GM23338 (cell line): Measurements from ENCODE around the gene POLDIP3. TPM values are rescaled to one million over a fixed set of nuclear protein-coding genes. Genes with fewer than 3 reads are reported as not detected.

Experiments
- ATAC-seq: fragments of 200-7000 bp; cut with Tn5 transposase; 3 replicates; pipeline ENCODE4 v1.9.1; 2020
- DNase-seq: peaks from one replicate; pipeline ENCODE4 v3.0.0-alpha.2; 2015; ENCODE audit warnings: low spot score
- H2AFZ ChIP-seq: fragments of 200-600 bp; sonication (generic); 2 replicates; pipeline ENCODE4 v1.8.0; 2016; ENCODE audit warnings: antibody characterized with exemption, mild to moderate bottlenecking, moderate library complexity
- H3F3A ChIP-seq: fragments of 200-600 bp; sonication (generic); replicated peaks from 2 replicates; pipeline ENCODE4 v1.8.0; 2017; ENCODE audit warnings: antibody characterized with exemption, mixed run types, low read depth
- H3K27ac ChIP-seq: fragments of 200-600 bp; sonication (generic); 2 replicates; pipeline ENCODE4 v1.6.1; 2016; ENCODE audit warnings: low read depth
- H3K27me3 ChIP-seq: fragments of 200-600 bp; sonication (generic); 2 replicates; pipeline ENCODE4 v1.8.0; 2016; ENCODE audit warnings: mild to moderate bottlenecking, mixed run types, moderate library complexity; ENCODE audit not compliant: insufficient read depth
- H3K36me3 ChIP-seq: fragments of 200-600 bp; sonication (generic); 2 replicates; pipeline ENCODE4 v1.8.0; 2016; ENCODE audit warnings: mild to moderate bottlenecking; ENCODE audit not compliant: insufficient read depth
- H3K4me1 ChIP-seq: fragments of 200-600 bp; sonication (generic); 2 replicates; pipeline ENCODE4 v1.8.0; 2016; ENCODE audit warnings: mild to moderate bottlenecking, moderate library complexity; ENCODE audit not compliant: insufficient read depth
- H3K4me2 ChIP-seq: fragments of 200-600 bp; sonication (generic); 2 replicates; pipeline ENCODE4 v1.7.1; 2017; ENCODE audit warnings: mixed run types
- H3K4me3 ChIP-seq: fragments of 200-600 bp; sonication (generic); 2 replicates; pipeline ENCODE4 v1.6.1; 2016; ENCODE audit warnings: mixed run types
- H3K79me2 ChIP-seq: fragments of 200-600 bp; sonication (generic); replicated peaks from 2 replicates; pipeline ENCODE4 v1.8.0; 2017; ENCODE audit warnings: mild to moderate bottlenecking; ENCODE audit not compliant: insufficient read depth
- H3K9me2 ChIP-seq: fragments of 200-600 bp; sonication (generic); 2 replicates; pipeline ENCODE4 v1.8.0; 2017; ENCODE audit not compliant: insufficient read depth
- H4K20me1 ChIP-seq: fragments of 200-600 bp; sonication (generic); replicated peaks from 2 replicates; pipeline ENCODE4 v1.8.0; 2017; ENCODE audit warnings: mild to moderate bottlenecking; ENCODE audit not compliant: insufficient read depth
- H3K27ac Mint-ChIP-seq: 2 replicates; pipeline ENCODE4 v1.8.0; 2020; ENCODE audit warnings: inconsistent platforms, mild to moderate bottlenecking, moderate library complexity, mixed read lengths
- H3K27me3 Mint-ChIP-seq: 3 replicates; pipeline ENCODE4 v1.8.0; 2022; ENCODE audit warnings: low read depth, mild to moderate bottlenecking, moderate library complexity, mixed read lengths, inconsistent platforms; ENCODE audit not compliant: insufficient read depth, poor library complexity
- H3K36me3 Mint-ChIP-seq: 3 replicates; pipeline ENCODE4 v1.8.0; 2021; ENCODE audit warnings: low read depth, mild to moderate bottlenecking, inconsistent platforms, moderate library complexity, mixed read lengths
- H3K4me1 Mint-ChIP-seq: 3 replicates; pipeline ENCODE4 v1.8.0; 2020; ENCODE audit warnings: mild to moderate bottlenecking, inconsistent platforms, mixed read lengths
- H3K4me3 Mint-ChIP-seq: 3 replicates; pipeline ENCODE4 v1.8.0; 2021; ENCODE audit warnings: moderate library complexity, mild to moderate bottlenecking, inconsistent platforms, mixed read lengths
- H3K9me3 Mint-ChIP-seq: 3 replicates; pipeline ENCODE4 v1.8.0; 2020; ENCODE audit warnings: moderate library complexity, mild to moderate bottlenecking, inconsistent platforms, mixed read lengths
- CREB1 ChIP-seq: fragments of 250-450 bp; sonication (Bioruptor Pico); IDR thresholded peaks from 2 replicates; pipeline ENCODE4 v1.5.0; 2020; ENCODE audit warnings: low read depth, mild to moderate bottlenecking, moderate library complexity
- ETS1 ChIP-seq: IDR thresholded peaks from 2 replicates; pipeline ENCODE4 v1.6.1; 2016; ENCODE audit warnings: antibody characterized with exemption
- EZH2 ChIP-seq: fragments of 200-600 bp; sonication (generic); IDR thresholded peaks from one replicate; pipeline ENCODE4 v1.8.0; 2017; ENCODE audit warnings: antibody characterized with exemption, mild to moderate bottlenecking, low read depth; ENCODE audit not compliant: unreplicated experiment
- EZH2phosphoT487 ChIP-seq: fragments of 200-600 bp; sonication (generic); IDR thresholded peaks from one replicate; pipeline ENCODE4 v1.8.1; 2018; ENCODE audit warnings: antibody characterized with exemption; ENCODE audit not compliant: unreplicated experiment
- JUNB ChIP-seq: IDR thresholded peaks from one replicate; pipeline ENCODE4 v1.6.1; 2016; ENCODE audit warnings: antibody characterized with exemption; ENCODE audit not compliant: unreplicated experiment
- NANOG ChIP-seq: IDR thresholded peaks from 2 replicates; pipeline ENCODE4 v1.6.1; 2016; ENCODE audit warnings: antibody characterized with exemption, borderline replicate concordance
- POLR2AphosphoS5 ChIP-seq: IDR thresholded peaks from 2 replicates; pipeline ENCODE4 v1.6.1; 2016; ENCODE audit warnings: antibody characterized with exemption, low read depth
- REST ChIP-seq: IDR thresholded peaks from one replicate; pipeline ENCODE4 v1.6.1; 2018; ENCODE audit warnings: antibody characterized with exemption; ENCODE audit not compliant: unreplicated experiment
- STAT1 ChIP-seq: IDR thresholded peaks from one replicate; pipeline ENCODE4 v1.6.1; 2016; ENCODE audit warnings: antibody characterized with exemption; ENCODE audit not compliant: unreplicated experiment
- ZNF114 ChIP-seq: fragments of 250-450 bp; sonication (Bioruptor Pico); IDR thresholded peaks from 2 replicates; pipeline ENCODE4 v1.5.0; 2020; ENCODE audit warnings: mild to moderate bottlenecking, moderate library complexity
- ZNF331 ChIP-seq: fragments of 250-450 bp; sonication (Bioruptor Pico); IDR thresholded peaks from 2 replicates; pipeline ENCODE4 v1.5.0; 2020; ENCODE audit warnings: low read depth, mild to moderate bottlenecking, moderate library complexity
- polyA plus RNA-seq: library from polyadenylated mRNA; unstranded; fragments of >200 nt; fragmentation: Nextera tagmentation; extraction: Ambion mirVana; gene quantifications from 2 replicates; pipeline ENCODE4 v1.2.1, GENCODE V29; 2016
- total RNA-seq: library from RNA; depleted of rRNA; stranded (reverse); fragments of >200 nt; shearing (Covaris generic); gene quantifications from 2 replicates; pipeline ENCODE4 v1.2.3, GENCODE V29; 2014
- TF ChIP-seq, protein P1 (sequence below): fragments of 250-450 bp; sonication (Bioruptor Pico); IDR thresholded peaks from 2 replicates; pipeline ENCODE4 v1.5.0; 2020; ENCODE audit warnings: mild to moderate bottlenecking, moderate library complexity
- TF ChIP-seq, protein P2 (sequence below), 2 experiments: fragments of 200-600 bp in 1 of 2; sonication (generic) in 1 of 2; conservative IDR thresholded peaks; 2 replicates each; pipeline versions ENCODE4 v1.5.1 to v1.6.1; 2016 to 2017; ENCODE audit warnings: antibody characterized with exemption in 2 of 2, low read depth in 2 of 2, mild to moderate bottlenecking in 2 of 2, moderate library complexity in 1 of 2

POLDIP3 gene
- total and polyA plus RNA-seq, 2 experiments from 2014 or later = 38.2 to 54.3 TPM

GRCh38 chr22:42603427-42603826 is 11.3 kb downstream of the POLDIP3 start:
- Mint-ChIP-seq H3K4me1 (peaks cover under 1% of the 10 kb centered on the region), H3K27ac (peak overlapping the region; percentile 2; the same call in 1 of the 2 replicates), H3K27me3 (peaks cover under 1% of the 10 kb centered on the region), H3K9me3 (peaks cover 8% of the 10 kb centered on the region; the same call in 2 of the 3 replicates), H3K4me3 (no peak overlapping the region), H3K36me3 (peaks cover 82% of the 10 kb centered on the region)
- no peaks in the 10 kb centered on the region for H3K27me3 ChIP-seq
- no peak for TF ChIP-seq STAT1
- no peak for TF ChIP-seq REST
- TF ChIP-seq, protein P1, sequence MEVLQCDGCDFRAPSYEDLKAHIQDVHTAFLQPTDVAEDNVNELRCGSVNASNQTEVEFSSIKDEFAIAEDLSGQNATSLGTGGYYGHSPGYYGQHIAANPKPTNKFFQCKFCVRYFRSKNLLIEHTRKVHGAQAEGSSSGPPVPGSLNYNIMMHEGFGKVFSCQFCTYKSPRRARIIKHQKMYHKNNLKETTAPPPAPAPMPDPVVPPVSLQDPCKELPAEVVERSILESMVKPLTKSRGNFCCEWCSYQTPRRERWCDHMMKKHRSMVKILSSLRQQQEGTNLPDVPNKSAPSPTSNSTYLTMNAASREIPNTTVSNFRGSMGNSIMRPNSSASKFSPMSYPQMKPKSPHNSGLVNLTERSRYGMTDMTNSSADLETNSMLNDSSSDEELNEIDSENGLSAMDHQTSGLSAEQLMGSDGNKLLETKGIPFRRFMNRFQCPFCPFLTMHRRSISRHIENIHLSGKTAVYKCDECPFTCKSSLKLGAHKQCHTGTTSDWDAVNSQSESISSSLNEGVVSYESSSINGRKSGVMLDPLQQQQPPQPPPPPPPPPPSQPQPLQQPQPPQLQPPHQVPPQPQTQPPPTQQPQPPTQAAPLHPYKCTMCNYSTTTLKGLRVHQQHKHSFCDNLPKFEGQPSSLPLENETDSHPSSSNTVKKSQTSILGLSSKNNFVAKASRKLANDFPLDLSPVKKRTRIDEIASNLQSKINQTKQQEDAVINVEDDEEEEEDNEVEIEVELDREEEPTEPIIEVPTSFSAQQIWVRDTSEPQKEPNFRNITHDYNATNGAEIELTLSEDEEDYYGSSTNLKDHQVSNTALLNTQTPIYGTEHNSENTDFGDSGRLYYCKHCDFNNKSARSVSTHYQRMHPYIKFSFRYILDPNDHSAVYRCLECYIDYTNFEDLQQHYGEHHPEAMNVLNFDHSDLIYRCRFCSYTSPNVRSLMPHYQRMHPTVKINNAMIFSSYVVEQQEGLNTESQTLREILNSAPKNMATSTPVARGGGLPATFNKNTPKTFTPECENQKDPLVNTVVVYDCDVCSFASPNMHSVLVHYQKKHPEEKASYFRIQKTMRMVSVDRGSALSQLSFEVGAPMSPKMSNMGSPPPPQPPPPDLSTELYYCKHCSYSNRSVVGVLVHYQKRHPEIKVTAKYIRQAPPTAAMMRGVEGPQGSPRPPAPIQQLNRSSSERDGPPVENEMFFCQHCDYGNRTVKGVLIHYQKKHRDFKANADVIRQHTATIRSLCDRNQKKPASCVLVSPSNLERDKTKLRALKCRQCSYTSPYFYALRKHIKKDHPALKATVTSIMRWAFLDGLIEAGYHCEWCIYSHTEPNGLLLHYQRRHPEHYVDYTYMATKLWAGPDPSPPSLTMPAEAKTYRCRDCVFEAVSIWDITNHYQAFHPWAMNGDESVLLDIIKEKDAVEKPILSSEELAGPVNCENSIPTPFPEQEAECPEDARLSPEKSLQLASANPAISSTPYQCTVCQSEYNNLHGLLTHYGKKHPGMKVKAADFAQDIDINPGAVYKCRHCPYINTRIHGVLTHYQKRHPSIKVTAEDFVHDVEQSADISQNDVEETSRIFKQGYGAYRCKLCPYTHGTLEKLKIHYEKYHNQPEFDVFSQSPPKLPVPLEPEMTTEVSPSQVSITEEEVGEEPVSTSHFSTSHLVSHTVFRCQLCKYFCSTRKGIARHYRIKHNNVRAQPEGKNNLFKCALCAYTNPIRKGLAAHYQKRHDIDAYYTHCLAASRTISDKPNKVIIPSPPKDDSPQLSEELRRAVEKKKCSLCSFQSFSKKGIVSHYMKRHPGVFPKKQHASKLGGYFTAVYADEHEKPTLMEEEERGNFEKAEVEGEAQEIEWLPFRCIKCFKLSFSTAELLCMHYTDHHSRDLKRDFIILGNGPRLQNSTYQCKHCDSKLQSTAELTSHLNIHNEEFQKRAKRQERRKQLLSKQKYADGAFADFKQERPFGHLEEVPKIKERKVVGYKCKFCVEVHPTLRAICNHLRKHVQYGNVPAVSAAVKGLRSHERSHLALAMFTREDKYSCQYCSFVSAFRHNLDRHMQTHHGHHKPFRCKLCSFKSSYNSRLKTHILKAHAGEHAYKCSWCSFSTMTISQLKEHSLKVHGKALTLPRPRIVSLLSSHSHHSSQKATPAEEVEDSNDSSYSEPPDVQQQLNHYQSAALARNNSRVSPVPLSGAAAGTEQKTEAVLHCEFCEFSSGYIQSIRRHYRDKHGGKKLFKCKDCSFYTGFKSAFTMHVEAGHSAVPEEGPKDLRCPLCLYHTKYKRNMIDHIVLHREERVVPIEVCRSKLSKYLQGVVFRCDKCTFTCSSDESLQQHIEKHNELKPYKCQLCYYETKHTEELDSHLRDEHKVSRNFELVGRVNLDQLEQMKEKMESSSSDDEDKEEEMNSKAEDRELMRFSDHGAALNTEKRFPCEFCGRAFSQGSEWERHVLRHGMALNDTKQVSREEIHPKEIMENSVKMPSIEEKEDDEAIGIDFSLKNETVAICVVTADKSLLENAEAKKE (CRISPR knock-in tag) = no peak
- no peak for TF ChIP-seq EZH2phosphoT487
- TF ChIP-seq, protein P2, sequence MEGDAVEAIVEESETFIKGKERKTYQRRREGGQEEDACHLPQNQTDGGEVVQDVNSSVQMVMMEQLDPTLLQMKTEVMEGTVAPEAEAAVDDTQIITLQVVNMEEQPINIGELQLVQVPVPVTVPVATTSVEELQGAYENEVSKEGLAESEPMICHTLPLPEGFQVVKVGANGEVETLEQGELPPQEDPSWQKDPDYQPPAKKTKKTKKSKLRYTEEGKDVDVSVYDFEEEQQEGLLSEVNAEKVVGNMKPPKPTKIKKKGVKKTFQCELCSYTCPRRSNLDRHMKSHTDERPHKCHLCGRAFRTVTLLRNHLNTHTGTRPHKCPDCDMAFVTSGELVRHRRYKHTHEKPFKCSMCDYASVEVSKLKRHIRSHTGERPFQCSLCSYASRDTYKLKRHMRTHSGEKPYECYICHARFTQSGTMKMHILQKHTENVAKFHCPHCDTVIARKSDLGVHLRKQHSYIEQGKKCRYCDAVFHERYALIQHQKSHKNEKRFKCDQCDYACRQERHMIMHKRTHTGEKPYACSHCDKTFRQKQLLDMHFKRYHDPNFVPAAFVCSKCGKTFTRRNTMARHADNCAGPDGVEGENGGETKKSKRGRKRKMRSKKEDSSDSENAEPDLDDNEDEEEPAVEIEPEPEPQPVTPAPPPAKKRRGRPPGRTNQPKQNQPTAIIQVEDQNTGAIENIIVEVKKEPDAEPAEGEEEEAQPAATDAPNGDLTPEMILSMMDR (conservative IDR thresholded peaks at IDR 0.05; ENCODE audit: low read depth in 2 of 2) = no peak
- no peak for TF ChIP-seq POLR2AphosphoS5
- no peak for TF ChIP-seq CREB1
- no peak for TF ChIP-seq ETS1
- no peak for TF ChIP-seq ZNF331 (CRISPR knock-in tag)
- TF ChIP-seq EZH2 = no peak
- no peak for TF ChIP-seq ZNF114 (CRISPR knock-in tag)
- no peak for TF ChIP-seq NANOG
- no peak for TF ChIP-seq JUNB
- H3K4me2 ChIP-seq = no peak overlapping the region
- H3K27ac ChIP-seq = no peak overlapping the region
- no peaks in the 10 kb centered on the region for H3K9me2 ChIP-seq
- ATAC-seq (no peak), DNase-seq (no peak)
- H3K4me1 ChIP-seq = no peaks in the 10 kb centered on the region
- H3K4me3 ChIP-seq = no peak overlapping the region
- H3K79me2 ChIP-seq = peaks cover 84% of the 10 kb centered on the region
- H4K20me1 ChIP-seq = peaks cover 40% of the 10 kb centered on the region
- no peak overlapping the region for H2AFZ ChIP-seq
- no peaks in the 10 kb centered on the region for H3F3A ChIP-seq
- H3K36me3 ChIP-seq = peaks cover 45% of the 10 kb centered on the region
